H9 (cell line): ENCODE data around the gene SPDL1. TPM values are rescaled to one million over a fixed set of nuclear protein-coding genes. Genes with fewer than 3 reads are reported as not detected.

Experiments used
- DNase-seq: peaks from one replicate; pipeline ENCODE4 v3.0.0-alpha.2; 2017
- H2AFZ ChIP-seq: one replicate; pipeline ENCODE4 v1.6.1; 2013; ENCODE audit warnings: mild to moderate bottlenecking, low read length, control low read depth, moderate library complexity
- H2AK5ac ChIP-seq: 2 replicates; pipeline ENCODE4 v1.6.1; 2013; ENCODE audit warnings: low read length, control low read depth, mixed read lengths; ENCODE audit not compliant: insufficient read length
- H2BK120ac ChIP-seq: one replicate; pipeline ENCODE4 v1.6.1; 2013; ENCODE audit warnings: low read depth, mild to moderate bottlenecking, low read length, control low read depth, inconsistent platforms; ENCODE audit not compliant: poor library complexity, severe bottlenecking
- H2BK12ac ChIP-seq: 2 replicates; pipeline ENCODE4 v1.6.1; 2013; ENCODE audit warnings: low read length, control low read depth, mixed read lengths, low read depth; ENCODE audit not compliant: insufficient read length
- H2BK15ac ChIP-seq: 2 replicates; pipeline ENCODE4 v1.6.1; 2013; ENCODE audit warnings: low read depth, low read length, control low read depth
- H2BK20ac ChIP-seq: one replicate; pipeline ENCODE4 v1.6.1; 2013; ENCODE audit warnings: low read depth, mild to moderate bottlenecking, low read length, control low read depth, inconsistent platforms; ENCODE audit not compliant: poor library complexity, severe bottlenecking
- H2BK5ac ChIP-seq: 2 replicates; pipeline ENCODE4 v1.6.1; 2013; ENCODE audit warnings: low read length, control low read depth, mixed read lengths; ENCODE audit not compliant: insufficient read length
- H3K14ac ChIP-seq: 2 replicates; pipeline ENCODE4 v1.6.1; 2013; ENCODE audit warnings: low read length, control low read depth; ENCODE audit not compliant: insufficient read depth
- H3K18ac ChIP-seq: 2 replicates; pipeline ENCODE4 v1.6.1; 2013; ENCODE audit warnings: low read depth, mild to moderate bottlenecking, mixed read lengths, low read length, control low read depth; ENCODE audit not compliant: insufficient read length
- H3K23ac ChIP-seq: 2 replicates; pipeline ENCODE4 v1.6.1; 2013; ENCODE audit warnings: low read length, control low read depth, mixed read lengths, low read depth; ENCODE audit not compliant: insufficient read length
- H3K23me2 ChIP-seq: 2 replicates; pipeline ENCODE4 v1.6.1; 2013; ENCODE audit warnings: low read depth, mild to moderate bottlenecking, mixed read lengths, low read length, control low read depth; ENCODE audit not compliant: insufficient read length, poor library complexity, severe bottlenecking
- H3K27ac ChIP-seq: 2 replicates; pipeline ENCODE4 v1.5.1; 2013; ENCODE audit warnings: low read length, control low read depth, mixed read lengths, low read depth; ENCODE audit not compliant: insufficient read length
- H3K27me3 ChIP-seq: 2 replicates; pipeline ENCODE4 v1.6.1; 2013; ENCODE audit warnings: low read length, control low read depth, inconsistent platforms; ENCODE audit not compliant: insufficient read depth
- H3K4ac ChIP-seq: 2 replicates; pipeline ENCODE4 v1.6.1; 2013; ENCODE audit warnings: low read depth, mild to moderate bottlenecking, control low read depth, inconsistent platforms, low read length, moderate library complexity
- H3K4me1 ChIP-seq: 2 replicates; pipeline ENCODE4 v1.6.1; 2013; ENCODE audit warnings: low read length, control low read depth, inconsistent platforms; ENCODE audit not compliant: insufficient read depth
- H3K4me2 ChIP-seq: 2 replicates; pipeline ENCODE4 v1.6.1; 2013; ENCODE audit warnings: low read length, control low read depth, mixed read lengths; ENCODE audit not compliant: insufficient read length, insufficient read depth
- H3K56ac ChIP-seq: 2 replicates; pipeline ENCODE4 v1.6.1; 2013; ENCODE audit warnings: low read depth, mild to moderate bottlenecking, mixed read lengths, low read length, control low read depth; ENCODE audit not compliant: insufficient read length
- H3K79me1 ChIP-seq: 2 replicates; pipeline ENCODE4 v1.6.1; 2013; ENCODE audit warnings: low read depth, mild to moderate bottlenecking, moderate library complexity, low read length, control low read depth, inconsistent platforms; ENCODE audit not compliant: insufficient read depth, poor library complexity, severe bottlenecking
- H3K79me2 ChIP-seq: 2 replicates; pipeline ENCODE4 v1.6.1; 2013; ENCODE audit warnings: low read length, control low read depth, inconsistent platforms; ENCODE audit not compliant: insufficient read depth
- H3K9ac ChIP-seq: 2 replicates; pipeline ENCODE4 v1.6.1; 2013; ENCODE audit warnings: low read length, control low read depth, mixed read lengths; ENCODE audit not compliant: insufficient read length; ENCODE audit errors: extremely low read depth
- H3K9me3 ChIP-seq: one replicate; pipeline ENCODE4 v1.6.1; 2013; ENCODE audit warnings: low read depth, low read length, inconsistent platforms; ENCODE audit not compliant: control insufficient read depth
- H3T11ph ChIP-seq: one replicate; pipeline ENCODE4 v1.6.1; 2013; ENCODE audit warnings: mild to moderate bottlenecking, low read length, control low read depth, inconsistent platforms
- H4K20me1 ChIP-seq: one replicate; pipeline ENCODE4 v1.6.1; 2013; ENCODE audit not compliant: control insufficient read depth, insufficient read length, insufficient read depth
- H4K5ac ChIP-seq: 2 replicates; pipeline ENCODE4 v1.6.1; 2013; ENCODE audit warnings: low read depth, mild to moderate bottlenecking, mixed read lengths, low read length, control low read depth; ENCODE audit not compliant: insufficient read length
- H4K8ac ChIP-seq: replicated peaks from 2 replicates; pipeline ENCODE4 v1.6.1; 2013; ENCODE audit warnings: low read length, control low read depth, mixed read lengths, low read depth; ENCODE audit not compliant: insufficient read length
- H4K91ac ChIP-seq: 2 replicates; pipeline ENCODE4 v1.6.1; 2013; ENCODE audit warnings: low read depth, mild to moderate bottlenecking, moderate library complexity, mixed read lengths, low read length, control low read depth; ENCODE audit not compliant: insufficient read length
- H3K27ac Mint-ChIP-seq, 3 experiments: 2 replicates in 2 of 3; 3 replicates in 1 of 3; pipeline ENCODE4 v1.8.0; 2020 to 2021; ENCODE audit warnings: mixed read lengths in 3 of 3, mild to moderate bottlenecking in 1 of 3, moderate library complexity in 1 of 3
- H3K27me3 Mint-ChIP-seq: 2 replicates; pipeline ENCODE4 v1.8.0; 2021; ENCODE audit warnings: low read depth, mild to moderate bottlenecking, moderate library complexity, mixed read lengths
- H3K36me3 Mint-ChIP-seq, 3 experiments: 2 replicates in 2 of 3; 3 replicates in 1 of 3; pipeline ENCODE4 v1.8.0; 2020 to 2021; ENCODE audit warnings: low read depth in 3 of 3, mixed read lengths in 3 of 3; ENCODE audit not compliant: insufficient read depth in 1 of 3
- H3K4me1 Mint-ChIP-seq, 2 experiments: 2 replicates each; pipeline ENCODE4 v1.8.0; 2020; ENCODE audit warnings: mixed read lengths in 2 of 2
- H3K4me3 Mint-ChIP-seq, 2 experiments: 2 replicates in 1 of 2; 3 replicates in 1 of 2; pipeline ENCODE4 v1.8.0; 2020 to 2021; ENCODE audit warnings: mild to moderate bottlenecking in 2 of 2, mixed read lengths in 2 of 2, moderate library complexity in 1 of 2
- H3K9me3 Mint-ChIP-seq, 2 experiments: 2 replicates in 1 of 2; 3 replicates in 1 of 2; pipeline ENCODE4 v1.8.0; 2020; ENCODE audit warnings: mild to moderate bottlenecking in 2 of 2, mixed read lengths in 2 of 2, moderate library complexity in 1 of 2
- CTCF ChIP-seq: fragments of 200-600 bp; sonication (generic); conservative IDR thresholded peaks from 3 replicates; pipeline ENCODE4 v1.8.0; 2021; ENCODE audit warnings: antibody characterized with exemption, mild to moderate bottlenecking
- WGBS: extraction: QIAGEN DNeasy Blood & Tissue Kit; methylation state at CpG from one replicate; pipeline ENCODE4 v1.1.7; 2013; ENCODE audit warnings: missing lambda C conversion rate, low lambda C conversion rate, mixed read lengths; ENCODE audit not compliant: insufficient read length; ENCODE audit errors: extremely low coverage; 5-methylcytosine and 5-hydroxymethylcytosine counted together
- total RNA-seq: library from RNA; stranded (reverse); gene quantifications from 2 replicates; pipeline ENCODE4 v1.2.1, GENCODE V29; 2021

SPDL1 gene
- total RNA-seq, 1 experiment from 2014 or later, result 49.4 TPM

DNA sequence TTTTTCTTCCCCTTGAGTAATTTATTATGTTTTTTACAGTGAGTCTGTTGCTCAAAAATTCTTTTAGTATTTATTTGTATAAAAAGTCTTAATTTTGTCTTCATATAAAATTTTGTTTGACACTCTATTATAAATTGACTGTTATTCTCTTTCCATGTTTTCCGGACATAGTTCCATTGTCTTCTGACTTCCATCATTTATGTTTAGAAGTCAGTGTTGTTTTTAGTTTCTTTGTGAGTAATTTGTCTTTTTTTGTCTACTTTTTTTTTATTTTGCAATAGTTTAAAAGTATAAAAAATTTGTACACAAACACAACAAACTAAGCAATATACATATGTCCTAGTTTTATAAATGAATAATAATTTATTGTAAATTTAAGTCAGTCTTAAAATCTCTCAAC, 25.7 kb upstream of the SPDL1 start:
- no peaks in the 10 kb centered on the region for H3K9me3 ChIP-seq
- no peak overlapping the region for H4K91ac ChIP-seq
- H4K20me1 ChIP-seq, result no peaks in the 10 kb centered on the region
- no peak overlapping the region for H3K27ac ChIP-seq
- no peaks in the 10 kb centered on the region for H3K27me3 ChIP-seq
- H4K8ac ChIP-seq, result no peak overlapping the region
- no peak overlapping the region for H3K14ac ChIP-seq
- no peak overlapping the region for H3K27ac Mint-ChIP-seq
- H2BK12ac ChIP-seq, result no peak overlapping the region
- H2AFZ ChIP-seq, result no peak overlapping the region
- H3T11ph ChIP-seq, result no peak overlapping the region
- no peak overlapping the region for H2BK120ac ChIP-seq
- peaks cover 18% of the 10 kb centered on the region for H3K27me3 Mint-ChIP-seq
- no peak overlapping the region for H3K4me2 ChIP-seq
- no peak overlapping the region for H3K56ac ChIP-seq
- peaks cover 24 to 30% of the 10 kb centered on the region in 2 experiments for H3K9me3 Mint-ChIP-seq
- H2BK15ac ChIP-seq, result no peak overlapping the region
- no peaks in the 10 kb centered on the region for H3K4me1 ChIP-seq
- H3K18ac ChIP-seq, result no peak overlapping the region
- no peaks in the 10 kb centered on the region for H3K79me1 ChIP-seq
- H3K4me1 Mint-ChIP-seq, result no peaks in the 10 kb centered on the region
- no peak overlapping the region for H3K23ac ChIP-seq
- H3K79me2 ChIP-seq, result no peaks in the 10 kb centered on the region
- H3K36me3 Mint-ChIP-seq, result peaks cover 0 to 6% (median 2%) of the 10 kb centered on the region in 3 experiments; a peak in 6 of 7 replicates
- H4K5ac ChIP-seq, result no peak overlapping the region
- no CpG with 5 or more reads among the region's 1 CpG for WGBS
- TF ChIP-seq CTCF, result no peak
- no peak for DNase-seq
- no peak overlapping the region for H2AK5ac ChIP-seq
- H3K23me2 ChIP-seq, result no peaks in the 10 kb centered on the region
- H3K9ac ChIP-seq, result no peak overlapping the region
- no peak overlapping the region for H2BK20ac ChIP-seq
- H3K4me3 Mint-ChIP-seq, result no peak overlapping the region
- H3K4ac ChIP-seq, result no peak overlapping the region
- H2BK5ac ChIP-seq, result no peak overlapping the region
